RWPE2 (cell line): Measurements from ENCODE around the gene ZBTB25.

Experiments used
- ATAC-seq: fragments of 200-7000 bp; cut with Tn5 transposase; 3 replicates; pipeline ENCODE4 v1.9.1; 2021; ENCODE audit warnings: low read depth
- DNase-seq: peaks from one replicate; pipeline ENCODE4 v3.0.0-alpha.2; 2020; ENCODE audit warnings: low spot score
- H3K27ac ChIP-seq: fragments of 450-650 bp; 2 replicates; pipeline ENCODE4 v1.5.1; 2017; ENCODE audit warnings: mild to moderate bottlenecking; ENCODE audit not compliant: poor library complexity, severe bottlenecking
- H3K27me3 ChIP-seq: fragments of 250-450 bp; sonication (Bioruptor Pico); 2 replicates; pipeline ENCODE4 v1.5.1; 2021; ENCODE audit warnings: mild to moderate bottlenecking, moderate library complexity; ENCODE audit not compliant: insufficient read depth, poor library complexity, severe bottlenecking
- H3K36me3 ChIP-seq: fragments of 250-450 bp; sonication (Bioruptor Pico); 2 replicates; pipeline ENCODE4 v1.5.1; 2020; ENCODE audit warnings: low read depth, mild to moderate bottlenecking, moderate library complexity
- H3K4me1 ChIP-seq: fragments of 250-450 bp; sonication (Bioruptor Pico); 2 replicates; pipeline ENCODE4 v1.5.1; 2021; ENCODE audit warnings: mild to moderate bottlenecking, moderate library complexity; ENCODE audit not compliant: insufficient read depth, poor library complexity, severe bottlenecking
- H3K4me3 ChIP-seq: fragments of 250-450 bp; sonication (Bioruptor Pico); 2 replicates; pipeline ENCODE4 v1.5.1; 2021; ENCODE audit warnings: mild to moderate bottlenecking, moderate library complexity; ENCODE audit not compliant: severe bottlenecking
- H3K9me3 ChIP-seq: fragments of 250-450 bp; sonication (Bioruptor Pico); 2 replicates; pipeline ENCODE4 v1.5.1; 2021; ENCODE audit warnings: mild to moderate bottlenecking, moderate library complexity; ENCODE audit not compliant: severe bottlenecking
- CTCF ChIP-seq: fragments of 450-650 bp; IDR thresholded peaks from one replicate; pipeline ENCODE4 v1.5.1; 2017; ENCODE audit warnings: mild to moderate bottlenecking, moderate library complexity; ENCODE audit not compliant: poor library complexity, severe bottlenecking

The ZBTB25 gene

DNA sequence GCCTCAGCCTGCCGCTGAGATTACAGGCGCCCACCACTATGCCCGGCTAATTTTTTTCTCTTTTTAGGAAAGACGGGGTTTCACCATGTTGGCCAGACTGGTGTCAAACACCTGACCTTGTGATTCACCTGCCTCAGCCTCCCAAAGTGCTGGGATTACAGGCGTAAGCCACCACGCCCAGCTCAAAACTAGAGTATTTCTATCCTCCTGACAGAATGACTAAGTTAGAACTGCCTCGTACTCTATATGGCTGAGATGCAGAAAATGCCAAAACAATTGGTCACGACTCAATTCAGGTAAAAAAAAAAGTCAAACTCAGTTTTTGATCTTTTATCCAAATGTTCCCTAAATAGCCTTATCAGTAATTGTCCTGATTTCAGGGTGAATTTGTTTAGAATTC lies 27.2 kb downstream of the ZBTB25 start:
- TF ChIP-seq CTCF = no peak
- Histone ChIP-seq H3K27me3 (no peaks in the 10 kb centered on the region), H3K27ac (no peak overlapping the region), H3K9me3 (no peaks in the 10 kb centered on the region), H3K4me3 (no peak overlapping the region), H3K4me1 (no peaks in the 10 kb centered on the region), H3K36me3 (peaks cover 15% of the 10 kb centered on the region)
- DNase-seq = no peak
- no peak; the same call in 2 of the 3 replicates for ATAC-seq

- Histone ChIP-seq H3K4me3 (no peak overlapping the region), H3K27me3 (no peaks in the 10 kb centered on the region), H3K36me3 (peaks cover 10% of the 10 kb centered on the region; the same call in 1 of the 2 replicates), H3K4me1 (no peaks in the 10 kb centered on the region), H3K9me3 (no peaks in the 10 kb centered on the region), H3K27ac (no peak overlapping the region)
- ATAC-seq (no peak), DNase-seq (no peak)
- TF ChIP-seq CTCF = no peak
These were observed 27.9 kb downstream of the ZBTB25 start for GRCh38 chr14:64475585-64476273.

DNA sequence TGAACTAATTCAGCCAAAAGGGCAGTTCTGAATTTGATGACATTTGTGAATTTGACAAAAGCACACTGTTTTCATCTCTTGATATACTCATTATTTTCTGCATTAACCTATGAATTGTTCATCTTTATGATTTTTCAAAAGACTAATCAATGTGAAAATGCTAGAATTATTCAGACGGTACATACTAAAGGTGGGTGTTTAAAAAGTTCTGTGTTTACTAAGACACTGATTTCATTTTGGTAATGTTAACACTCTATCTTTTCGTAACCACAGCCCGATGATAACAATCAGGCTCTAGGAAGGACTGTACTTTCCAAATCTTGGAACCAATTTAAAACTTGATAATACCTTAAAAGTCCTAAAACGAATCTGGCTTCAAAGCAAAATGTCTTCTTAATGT lies 28.9 kb downstream of the ZBTB25 start:
- H3K36me3 ChIP-seq = peaks cover 10% of the 10 kb centered on the region; the same call in 1 of the 2 replicates
- ATAC-seq = no peak

GRCh38 chr14:64474041-64474440 lies 29.6 kb downstream of the ZBTB25 start:
- Histone ChIP-seq H3K4me1 (no peaks in the 10 kb centered on the region), H3K27me3 (no peaks in the 10 kb centered on the region), H3K36me3 (peaks cover 10% of the 10 kb centered on the region; the same call in 1 of the 2 replicates), H3K4me3 (no peak overlapping the region), H3K27ac (no peak overlapping the region), H3K9me3 (no peaks in the 10 kb centered on the region)
- ATAC-seq = no peak
- TF ChIP-seq CTCF = no peak
- no peak for DNase-seq

More for the DNA sequence above, 28.9 kb downstream of the ZBTB25 start:
- H3K27me3 ChIP-seq = no peaks in the 10 kb centered on the region
- no peaks in the 10 kb centered on the region for H3K4me1 ChIP-seq
- no peak for DNase-seq
- no peak for TF ChIP-seq CTCF
- H3K27ac ChIP-seq = no peak overlapping the region
- no peak overlapping the region for H3K4me3 ChIP-seq
- H3K9me3 ChIP-seq = no peaks in the 10 kb centered on the region

DNA sequence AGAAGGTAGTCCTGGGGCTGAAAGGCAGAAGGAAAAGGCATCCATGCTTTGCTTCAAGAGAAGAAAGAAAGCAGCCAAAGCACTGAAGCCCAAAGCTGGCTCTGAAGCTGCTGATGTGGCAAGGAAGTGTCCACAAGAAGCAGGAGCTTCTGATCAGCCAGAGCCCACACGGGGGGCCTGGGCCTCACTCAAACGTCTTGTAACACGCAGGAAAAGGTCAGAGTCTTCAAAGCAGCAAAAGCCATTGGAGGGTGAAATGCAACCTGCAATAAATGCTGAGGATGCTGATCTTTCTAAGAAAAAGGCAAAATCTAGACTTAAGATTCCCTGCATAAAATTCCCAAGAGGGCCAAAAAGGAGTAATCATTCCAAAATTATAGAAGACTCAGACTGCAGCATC lies 35.2 kb downstream of the ZBTB25 start:
- DNase-seq (no peak), ATAC-seq (no peak)
- Histone ChIP-seq H3K9me3 (no peaks in the 10 kb centered on the region), H3K4me3 (no peak overlapping the region), H3K27me3 (no peaks in the 10 kb centered on the region), H3K36me3 (no peaks in the 10 kb centered on the region), H3K4me1 (peaks cover 12% of the 10 kb centered on the region), H3K27ac (no peak overlapping the region)
- no peak for TF ChIP-seq CTCF
